ENCODE results near the gene TLR7. TPM values are rescaled to one million over a fixed set of nuclear protein-coding genes. Genes with fewer than 3 reads are reported as not detected.

The TLR7 gene
- total and polyA plus RNA-seq, 8 donors = 0.05 to 5.1 (median 0.17) TPM

DNA sequence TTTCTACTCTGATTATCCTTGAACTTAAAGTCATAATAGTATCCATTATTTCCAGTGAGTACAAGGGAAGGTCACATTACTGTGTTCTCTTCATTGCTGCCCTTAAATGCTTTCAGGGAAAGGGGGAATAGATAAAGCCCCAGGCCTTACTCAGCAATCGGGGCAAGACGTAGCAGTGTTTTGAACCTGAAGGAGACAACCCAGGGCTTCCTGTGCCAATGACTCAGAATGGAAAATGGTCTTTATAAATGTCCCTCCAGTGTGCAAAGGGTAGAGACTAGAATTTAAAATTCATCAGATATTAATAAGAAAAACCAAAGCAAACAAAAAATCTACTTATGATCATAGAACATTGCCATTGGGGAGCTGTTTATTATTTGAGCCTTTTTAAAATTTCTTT, 63.3 kb downstream of the TLR7 start:
- ATAC-seq (no peak), DNase-seq (no peak), FAIRE-seq (no peak)
- no peaks in the 10 kb centered on the region for H3K27me3 ChIP-seq
- intact Hi-C loops (cut with DNase I) = no loop called here
- no peak overlapping the region for H3K27ac ChIP-seq
- no peaks in the 10 kb centered on the region for H3K36me3 ChIP-seq
- WGBS, 2 donors = 83 to 95% methylated on average over 2 of the region's 2 CpGs
- H3K4me1 ChIP-seq = no peaks in the 10 kb centered on the region
- H3K9me3 ChIP-seq = no peaks in the 10 kb centered on the region
- H3K4me3 ChIP-seq = no peak overlapping the region
- TF ChIP-seq, protein P1, sequence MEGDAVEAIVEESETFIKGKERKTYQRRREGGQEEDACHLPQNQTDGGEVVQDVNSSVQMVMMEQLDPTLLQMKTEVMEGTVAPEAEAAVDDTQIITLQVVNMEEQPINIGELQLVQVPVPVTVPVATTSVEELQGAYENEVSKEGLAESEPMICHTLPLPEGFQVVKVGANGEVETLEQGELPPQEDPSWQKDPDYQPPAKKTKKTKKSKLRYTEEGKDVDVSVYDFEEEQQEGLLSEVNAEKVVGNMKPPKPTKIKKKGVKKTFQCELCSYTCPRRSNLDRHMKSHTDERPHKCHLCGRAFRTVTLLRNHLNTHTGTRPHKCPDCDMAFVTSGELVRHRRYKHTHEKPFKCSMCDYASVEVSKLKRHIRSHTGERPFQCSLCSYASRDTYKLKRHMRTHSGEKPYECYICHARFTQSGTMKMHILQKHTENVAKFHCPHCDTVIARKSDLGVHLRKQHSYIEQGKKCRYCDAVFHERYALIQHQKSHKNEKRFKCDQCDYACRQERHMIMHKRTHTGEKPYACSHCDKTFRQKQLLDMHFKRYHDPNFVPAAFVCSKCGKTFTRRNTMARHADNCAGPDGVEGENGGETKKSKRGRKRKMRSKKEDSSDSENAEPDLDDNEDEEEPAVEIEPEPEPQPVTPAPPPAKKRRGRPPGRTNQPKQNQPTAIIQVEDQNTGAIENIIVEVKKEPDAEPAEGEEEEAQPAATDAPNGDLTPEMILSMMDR (IDR thresholded peaks at IDR 0.05) = no peak

DNA sequence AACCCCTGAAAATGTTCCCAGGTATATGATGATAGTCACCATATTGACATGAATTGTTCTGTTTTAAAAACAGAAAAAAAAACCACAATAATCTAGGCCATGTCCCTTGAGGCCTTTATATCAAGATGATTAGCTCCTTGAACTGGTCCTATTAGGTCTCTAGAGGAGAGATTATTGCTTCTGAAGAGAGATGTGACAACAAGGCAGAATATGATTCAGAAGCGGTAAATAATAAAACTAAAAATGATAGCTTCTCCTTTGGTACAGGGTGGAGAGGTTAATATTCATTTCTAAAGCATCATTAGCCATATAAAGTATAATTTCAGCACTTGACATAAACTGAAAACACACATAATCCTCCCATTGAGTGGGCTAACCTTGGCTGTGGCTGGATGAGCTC, 65.4 kb downstream of the TLR7 start:
- H3K9me3 ChIP-seq = no peaks in the 10 kb centered on the region
- intact Hi-C loops (cut with DNase I) = no loop called here
- no peak overlapping the region for H3K27ac ChIP-seq
- ATAC-seq (no peak), DNase-seq (no peak), FAIRE-seq (no peak)
- H3K4me3 ChIP-seq = no peak overlapping the region
- TF ChIP-seq, protein P1 (IDR thresholded peaks at IDR 0.05) = no peak
- no peaks in the 10 kb centered on the region for H3K36me3 ChIP-seq
- no peaks in the 10 kb centered on the region for H3K27me3 ChIP-seq
- no peaks in the 10 kb centered on the region for H3K4me1 ChIP-seq
- 94 to 95% methylated on average over 1 of the region's 1 CpG for whole genome bisulfite sequencing, 2 donors

DNA sequence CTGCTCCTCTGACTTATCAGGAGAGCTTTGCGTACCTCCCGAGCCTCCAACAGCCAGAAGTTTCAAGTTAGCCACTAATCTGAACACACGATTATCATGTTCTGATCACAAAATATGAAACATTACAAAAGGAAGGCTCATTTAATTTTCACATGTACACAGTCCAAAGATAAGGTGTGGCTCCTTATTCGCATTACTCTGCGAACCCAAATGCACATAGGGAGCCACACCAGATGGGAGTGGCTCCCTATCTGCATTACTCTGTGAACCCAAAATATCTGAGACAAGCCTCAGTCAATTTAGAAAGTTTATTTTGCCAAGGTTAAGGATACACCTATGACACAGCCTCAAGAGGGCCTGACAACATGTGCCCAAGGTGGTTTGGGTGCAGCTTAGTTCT, 68.0 kb downstream of the TLR7 start:
- Histone ChIP-seq H3K36me3 (no peaks in the 10 kb centered on the region), H3K27ac (no peak overlapping the region), H3K9me3 (no peaks in the 10 kb centered on the region), H3K27me3 (peaks cover 0 to 3% (median 0%) of the 10 kb centered on the region in 4 donors), H3K4me3 (no peak overlapping the region), H3K4me1 (no peaks in the 10 kb centered on the region)
- no peak for DNase-seq
- intact Hi-C loops (cut with DNase I) = no loop called here
- TF ChIP-seq, protein P1 (IDR thresholded peaks at IDR 0.05) = no peak
- FAIRE-seq = no peak
- ATAC-seq = no peak
- 83 to 84% methylated on average over 5 of the region's 5 CpGs for WGBS, 2 donors

DNA sequence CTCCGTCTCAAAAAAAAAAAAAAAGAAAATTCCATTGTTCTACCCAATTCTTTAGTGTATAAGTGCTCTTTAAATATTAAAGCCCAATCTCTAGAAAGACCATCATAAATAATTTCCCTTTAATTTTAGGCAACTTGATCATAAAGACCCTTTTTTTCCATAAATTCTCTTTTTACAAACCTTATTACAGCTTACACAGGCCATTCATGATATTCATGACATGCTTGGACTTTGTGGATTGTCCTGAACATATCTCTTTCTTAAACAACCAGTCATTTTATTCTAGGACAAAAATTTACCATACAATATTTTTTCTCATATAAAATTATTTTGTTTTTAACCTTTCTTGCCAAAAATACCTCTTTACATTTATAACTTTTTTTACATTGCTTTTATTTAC, 70.1 kb downstream of the TLR7 start:
- Histone ChIP-seq H3K36me3 (no peaks in the 10 kb centered on the region), H3K9me3 (no peaks in the 10 kb centered on the region), H3K4me3 (no peak overlapping the region), H3K4me1 (no peaks in the 10 kb centered on the region), H3K27ac (no peak overlapping the region), H3K27me3 (peaks cover 0 to 3% (median 0%) of the 10 kb centered on the region in 4 donors)
- intact Hi-C loops (cut with DNase I) = no loop called here
- WGBS, 2 donors = 90 to 100% methylated on average over 1 of the region's 1 CpG
- TF ChIP-seq, protein P1 (IDR thresholded peaks at IDR 0.05) = no peak
- FAIRE-seq (no peak), DNase-seq (no peak), ATAC-seq (no peak)

Other genes with a start within 250 kb of the TLR7 start
- gene PRPS2, start 75.7 kb upstream of the TLR7 start, total RNA-seq = 10 to 100 TPM; 32.6 to 57.7 (median 42.6) TPM
- 10 to 100 TPM; 19.3 to 21.4 TPM for gene PRPS2, start 75.7 kb upstream of the TLR7 start, polyA plus RNA-seq
- 1 to 10 TPM in 2 of 6 donors, under 1 TPM in 4; 0.05 to 2.0 (median 0.47) TPM for gene TLR8, start 39.5 kb downstream of the TLR7 start, total RNA-seq
- gene TLR8, start 39.5 kb downstream of the TLR7 start, polyA plus RNA-seq = under 1 TPM; 0.04 to 0.05 TPM
- gene TMSB4X, start 108.0 kb downstream of the TLR7 start, total RNA-seq = 1,000 to 10,000 TPM in 2 of 6 donors, 100 to 1,000 TPM in 4; 460 to 1,697 (median 685) TPM
- gene TMSB4X, start 108.0 kb downstream of the TLR7 start, polyA plus RNA-seq = 1,000 to 10,000 TPM; 2,074 to 2,276 TPM
- gene FAM9C, start 177.5 kb downstream of the TLR7 start, total RNA-seq = not detected
- gene FAM9C, start 177.5 kb downstream of the TLR7 start, polyA plus RNA-seq = not detected